GM15510 (cell line): Measurements from ENCODE around the gene MED16.

ENCODE experiments used
- POLR2A ChIP-seq: IDR thresholded peaks from 3 replicates; pipeline ENCODE4 v1.6.1; 2011; ENCODE audit warnings: borderline replicate concordance; ENCODE audit not compliant: insufficient read length; ENCODE audit errors: extremely low read depth

Gene MED16

DNA sequence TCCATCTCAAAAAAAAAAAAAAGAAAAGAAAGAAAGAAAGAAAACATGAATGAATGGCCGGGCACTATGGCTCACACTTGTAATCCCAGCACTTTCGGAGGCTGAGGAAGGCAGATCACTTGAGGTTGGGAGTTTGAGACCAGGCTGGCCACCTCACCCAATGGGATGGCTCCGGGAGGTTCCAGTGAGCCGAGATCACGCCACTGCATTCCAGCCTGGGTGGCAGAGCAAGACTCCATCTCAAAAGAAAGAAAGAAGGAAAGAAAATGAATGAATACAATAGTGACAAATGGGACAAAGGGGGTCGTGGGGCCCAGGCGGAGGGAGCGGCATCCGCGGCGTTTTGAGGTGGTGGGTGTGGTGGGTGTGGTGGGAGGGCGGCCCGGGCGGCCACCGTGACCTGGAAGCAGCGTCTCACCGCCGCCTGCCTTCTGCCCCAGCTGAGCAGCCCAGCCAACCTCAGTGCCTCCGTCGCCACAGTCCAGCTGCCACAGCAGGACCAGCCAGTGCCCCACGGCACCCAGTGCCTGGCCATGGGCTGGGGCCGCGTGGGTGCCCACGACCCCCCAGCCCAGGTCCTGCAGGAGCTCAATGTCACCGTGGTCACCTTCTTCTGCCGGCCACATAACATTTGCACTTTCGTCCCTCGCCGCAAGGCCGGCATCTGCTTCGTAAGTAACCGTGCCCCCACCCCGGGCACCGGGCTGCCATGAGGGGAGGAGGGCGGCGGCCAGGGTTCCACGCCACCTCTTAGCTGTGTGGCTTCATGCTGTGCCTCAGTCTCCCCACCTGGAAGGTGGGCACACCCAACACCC lies 47.1 kb downstream of the MED16 start:
- no peak for TF ChIP-seq POLR2A

GRCh38 chr19:844546-844971 lies 48.4 kb downstream of the MED16 start:
- TF ChIP-seq POLR2A = no peak

DNA sequence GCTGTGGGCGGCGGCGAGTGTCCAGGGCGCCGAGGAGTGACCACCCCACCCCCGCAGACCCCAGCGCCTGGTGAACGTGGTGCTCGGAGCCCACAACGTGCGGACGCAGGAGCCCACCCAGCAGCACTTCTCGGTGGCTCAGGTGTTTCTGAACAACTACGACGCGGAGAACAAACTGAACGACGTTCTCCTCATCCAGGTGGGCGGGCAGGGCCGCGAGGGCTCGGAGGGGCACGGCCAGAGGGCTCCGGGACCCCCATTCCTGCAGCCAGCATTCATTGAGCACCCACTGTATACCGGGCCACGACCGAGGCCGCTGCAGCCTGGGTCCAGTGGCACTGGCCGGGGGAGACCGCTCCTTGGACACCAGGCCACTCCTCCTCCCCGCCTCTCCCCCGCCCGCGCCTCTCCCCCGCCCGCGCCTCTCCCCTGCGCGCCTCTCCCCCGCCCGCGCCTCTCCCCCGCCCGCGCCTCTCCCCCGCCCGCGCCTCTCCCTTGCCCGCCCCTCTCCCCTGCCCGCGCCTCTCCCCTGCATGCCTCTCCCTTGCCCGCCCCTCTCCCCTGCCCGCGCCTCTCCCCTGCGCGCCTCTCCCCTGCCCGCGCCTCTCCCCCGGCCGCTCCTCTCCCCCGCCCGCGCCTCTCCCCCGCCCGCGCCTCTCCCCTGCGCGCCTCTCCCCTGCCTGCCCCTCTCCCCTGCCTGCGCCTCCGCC lies 49.0 kb downstream of the MED16 start:
- no peak for TF ChIP-seq POLR2A

GRCh38 chr19:843180-843835 lies 49.7 kb downstream of the MED16 start:
- no peak for TF ChIP-seq POLR2A

DNA sequence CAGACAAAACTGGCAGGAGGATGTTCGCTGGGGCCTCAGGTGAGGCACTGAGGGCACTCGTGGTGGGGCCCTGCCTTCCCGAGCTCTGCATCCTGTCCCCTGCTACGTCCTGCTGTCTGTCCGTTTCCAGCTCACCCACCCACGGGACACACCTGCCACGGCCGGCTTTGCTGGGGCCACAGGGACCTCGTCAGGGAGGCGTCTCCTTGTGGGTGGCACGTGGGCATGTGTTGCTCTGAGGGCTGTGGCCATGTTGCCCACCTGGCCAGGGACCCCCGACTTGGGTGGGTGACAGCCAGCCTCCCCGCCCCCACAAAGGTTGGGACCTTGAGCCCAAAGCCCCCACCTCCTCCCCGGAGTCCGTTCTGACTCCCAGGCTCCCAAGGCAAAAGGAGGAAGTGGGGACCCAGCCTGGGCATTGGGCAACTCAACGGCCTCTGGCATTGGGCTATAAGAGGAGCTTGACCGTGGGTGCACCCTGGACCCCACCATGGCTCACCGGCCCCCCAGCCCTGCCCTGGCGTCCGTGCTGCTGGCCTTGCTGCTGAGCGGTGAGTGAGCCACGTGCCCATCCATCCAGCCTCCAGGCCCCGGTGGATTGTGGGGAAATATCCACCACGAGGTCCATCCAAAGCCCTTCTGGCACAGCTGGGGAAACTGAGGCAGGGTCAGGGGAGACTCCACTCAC lies 52.3 kb downstream of the MED16 start, which contains the start of gene PRTN3:
Gene PRTN3 (plus strand): TSS at position 481 of the 688 bp plus-strand sequence. CDS start 10 bp downstream, at position 491.
- TF ChIP-seq POLR2A = no peak

DNA sequence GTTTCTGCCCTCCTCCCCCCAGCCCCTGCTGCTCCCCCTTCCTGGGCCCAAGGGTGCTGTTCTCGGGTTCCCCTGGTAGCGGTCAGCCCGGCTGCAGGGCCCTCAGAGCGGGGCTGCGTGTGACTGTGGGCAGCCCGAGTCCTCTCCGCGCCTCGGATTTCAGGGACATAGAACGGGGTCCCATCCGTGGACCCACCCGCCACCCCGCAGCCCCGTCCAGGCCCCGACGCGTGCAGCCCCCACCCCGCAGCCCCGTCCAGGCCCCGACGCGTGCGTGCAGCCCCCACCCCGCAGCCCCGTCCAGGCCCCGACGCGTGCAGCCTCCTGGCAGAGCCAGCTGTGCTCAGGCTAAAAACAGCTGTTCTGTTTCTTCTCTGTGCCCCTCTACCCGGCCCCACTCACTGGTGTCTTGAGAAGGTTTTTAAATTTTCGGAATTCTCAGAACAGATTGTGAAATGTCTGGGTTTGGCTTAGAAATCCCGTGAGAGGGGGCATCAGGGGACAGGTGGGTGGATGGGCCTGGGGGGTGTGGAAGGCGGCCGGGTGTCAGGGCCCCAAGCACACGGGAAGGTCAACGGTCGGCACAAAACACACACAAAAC lies 57.7 kb downstream of the MED16 start:
- no peak for TF ChIP-seq POLR2A

- TF ChIP-seq POLR2A = no peak
These were observed 58.8 kb downstream of the MED16 start for GRCh38 chr19:834216-834615.

- TF ChIP-seq POLR2A = no peak
These were observed 61.3 kb downstream of the MED16 start for GRCh38 chr19:831407-832369.

DNA sequence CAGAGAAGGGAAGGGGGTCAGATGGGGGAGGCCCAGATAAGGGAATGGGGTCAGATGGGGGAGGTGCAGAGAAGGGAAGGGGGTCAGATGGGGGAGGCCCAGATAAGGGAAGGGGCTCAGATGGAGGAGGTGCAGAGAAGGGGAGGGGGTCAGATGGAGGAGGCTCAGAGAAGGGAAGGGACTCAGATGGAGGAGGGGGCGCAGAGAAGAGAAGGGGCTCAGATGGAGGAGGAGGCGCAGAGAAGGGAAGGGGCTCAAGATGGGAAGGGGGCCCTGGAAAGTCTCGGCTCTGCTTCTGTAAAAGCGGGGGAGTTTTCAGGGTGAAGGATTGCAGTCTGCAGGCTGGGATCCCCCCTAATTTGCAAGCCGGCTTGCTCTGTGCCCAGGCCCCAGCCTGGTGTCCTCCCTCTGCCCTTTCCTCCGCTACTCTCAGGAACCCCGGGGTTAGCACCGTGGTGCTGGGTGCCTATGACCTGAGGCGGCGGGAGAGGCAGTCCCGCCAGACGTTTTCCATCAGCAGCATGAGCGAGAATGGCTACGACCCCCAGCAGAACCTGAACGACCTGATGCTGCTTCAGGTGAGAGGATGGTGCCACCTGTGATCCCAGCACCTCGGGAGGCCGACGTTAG lies 63.7 kb downstream of the MED16 start:
- TF ChIP-seq POLR2A = no peak

GRCh38 chr19:827710-828321 lies 65.2 kb downstream of the MED16 start, which contains the start of gene AZU1:
Gene AZU1 (plus strand): TSS chr19:827837. CDS start chr19:827847, 10 bp downstream.
- no peak for TF ChIP-seq POLR2A

DNA sequence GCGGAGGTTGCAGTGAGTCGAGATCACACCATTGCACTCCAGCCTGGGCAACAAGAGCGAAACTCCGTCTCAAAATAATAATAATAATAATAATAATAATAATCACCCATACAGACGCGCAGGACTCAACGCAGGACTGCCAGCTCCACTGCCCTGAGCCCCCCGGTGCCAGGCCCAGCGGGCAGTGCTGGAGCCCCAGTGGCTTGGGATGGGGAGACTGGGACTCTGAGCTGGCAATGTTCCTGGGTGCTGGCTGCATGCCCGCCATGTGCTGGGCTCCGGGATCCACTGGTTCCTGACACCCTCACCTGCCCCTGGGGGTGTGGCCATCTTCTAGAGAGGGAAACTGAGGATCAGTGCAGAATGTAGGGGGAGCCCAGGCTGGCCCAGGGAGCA lies 65.7 kb downstream of the MED16 start:
- no peak for TF ChIP-seq POLR2A

GRCh38 chr19:825897-826644 lies 66.9 kb downstream of the MED16 start:
- TF ChIP-seq POLR2A = no peak

DNA sequence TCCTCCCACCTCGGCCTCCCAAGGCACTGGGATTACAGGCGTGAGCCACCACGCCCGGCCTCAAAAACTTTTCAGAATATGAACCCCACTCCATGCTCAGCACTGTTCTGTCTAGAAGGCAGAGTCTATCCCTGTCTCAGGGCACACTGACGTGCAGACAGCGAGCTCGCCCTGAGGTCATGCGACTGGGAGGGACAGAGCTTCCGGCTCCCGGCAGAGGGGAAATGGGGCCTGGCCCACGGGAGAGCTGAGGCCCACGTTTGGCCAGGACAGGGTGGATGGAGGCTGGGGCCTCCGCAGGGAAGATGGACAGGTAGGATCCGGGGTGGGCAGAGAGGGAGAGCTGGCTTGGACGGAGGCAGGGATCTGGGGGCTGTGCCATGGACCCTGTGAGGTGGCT lies 68.1 kb downstream of the MED16 start:
- no peak for TF ChIP-seq POLR2A
